ENCODE measurements around the gene FHL5.

DNA sequence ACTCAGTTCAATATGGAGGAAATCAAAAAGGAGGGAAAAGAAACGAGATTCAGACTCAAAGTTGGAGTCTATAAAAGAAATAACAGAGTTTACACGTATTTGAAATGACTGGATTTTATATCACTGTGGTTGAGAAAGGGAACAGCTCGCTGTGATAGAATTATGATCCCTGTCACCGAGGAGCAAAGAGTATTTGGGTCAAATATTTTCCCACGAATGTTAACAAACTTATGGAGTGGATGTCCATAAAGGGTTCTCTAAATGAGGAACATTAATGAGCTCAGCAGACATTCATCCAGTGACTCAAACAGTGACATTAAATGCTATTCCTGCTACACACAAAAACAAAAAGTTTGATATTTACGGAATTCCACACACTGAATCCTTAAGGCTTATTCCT lies 57.9 kb downstream of the FHL5 start:
- TF ChIP-seq CTCF (IDR thresholded peaks at IDR 0.05 in 4 of 5, conservative IDR thresholded peaks at IDR 0.05 in 1 of 5) (no peak), POLR2A (IDR thresholded peaks at IDR 0.05) (no peak)
